AG04450 (cell line): ENCODE measurements around the gene MYOZ1. TPM values are rescaled to one million over a fixed set of nuclear protein-coding genes. Genes with fewer than 3 reads are reported as not detected.

ENCODE experiments used
- CTCF ChIA-PET: fragments of 300-600, 350-600 bp; formaldehyde crosslinking; extraction: SDS; loops from one replicate; lab custom pipeline; 2022; ENCODE audit warnings: antibody characterized with exemption, inconsistent platforms; lab: Charles Lee
- POLR2A ChIA-PET: fragments of 350-600 bp; formaldehyde crosslinking; extraction: SDS; loops from one replicate; lab custom pipeline; 2021; ENCODE audit warnings: antibody characterized with exemption, inconsistent platforms; lab: Yijun Ruan, JAX
- DNase-seq: peaks from one replicate; pipeline ENCODE4 v3.0.0-alpha.2; 2011; ENCODE audit warnings: low read depth, low spot score
- H3K27ac ChIP-seq: one replicate; pipeline ENCODE4 v1.5.1; 2012; ENCODE audit warnings: low read depth, low read length, control low read depth
- H3K27me3 ChIP-seq: one replicate; pipeline ENCODE4 v1.6.0; 2012; ENCODE audit warnings: low read length; ENCODE audit not compliant: control insufficient read depth, insufficient read depth
- H3K4me3 ChIP-seq: 2 replicates; pipeline ENCODE4 v1.5.1; 2011; ENCODE audit warnings: mild to moderate bottlenecking, low read depth, low read length, control low read depth
- H3K9me3 ChIP-seq: 2 replicates; pipeline ENCODE4 v1.5.1; 2012; ENCODE audit warnings: low read length; ENCODE audit not compliant: control insufficient read depth, insufficient read depth
- polyA plus RNA-seq: library from polyadenylated mRNA; depleted of rRNA; stranded (reverse); fragments of >200 nt; gene quantifications from 2 replicates; pipeline ENCODE4 v1.2.3, GENCODE V29; 2011
- TF ChIP-seq, protein P1 (sequence below): IDR thresholded peaks from 2 replicates; pipeline ENCODE4 v1.5.1; 2011; ENCODE audit warnings: low read depth, low read length, control low read depth, inconsistent platforms

Gene MYOZ1
- polyA plus RNA-seq, 1 experiment, result not detected

DNA sequence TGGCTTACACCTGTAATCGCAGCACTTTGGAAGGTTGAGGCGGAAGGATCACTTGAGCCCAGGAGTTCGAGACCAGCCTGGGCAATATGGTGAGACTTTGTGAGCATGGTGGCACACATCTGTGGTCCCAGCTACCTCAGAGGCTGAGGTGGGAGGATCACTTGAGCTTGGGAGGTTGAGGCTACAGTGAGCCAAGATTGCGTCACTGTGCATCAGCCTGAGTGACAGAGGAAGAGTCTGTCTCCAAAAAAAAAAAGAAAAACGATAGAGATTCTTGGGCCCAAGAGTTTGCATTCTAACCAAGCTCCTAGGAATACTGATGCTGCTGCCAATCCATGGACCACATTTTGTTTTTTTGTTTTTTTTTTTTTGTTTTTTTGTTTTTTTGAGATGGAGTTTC, 12.1 kb downstream of the MYOZ1 start:
- H3K4me3 ChIP-seq, result no peak overlapping the region
- no peak overlapping the region for H3K27ac ChIP-seq
- no peak for DNase-seq
- no peaks in the 10 kb centered on the region; the same call in 1 of the 2 replicates for H3K9me3 ChIP-seq
- TF ChIP-seq, protein P1, sequence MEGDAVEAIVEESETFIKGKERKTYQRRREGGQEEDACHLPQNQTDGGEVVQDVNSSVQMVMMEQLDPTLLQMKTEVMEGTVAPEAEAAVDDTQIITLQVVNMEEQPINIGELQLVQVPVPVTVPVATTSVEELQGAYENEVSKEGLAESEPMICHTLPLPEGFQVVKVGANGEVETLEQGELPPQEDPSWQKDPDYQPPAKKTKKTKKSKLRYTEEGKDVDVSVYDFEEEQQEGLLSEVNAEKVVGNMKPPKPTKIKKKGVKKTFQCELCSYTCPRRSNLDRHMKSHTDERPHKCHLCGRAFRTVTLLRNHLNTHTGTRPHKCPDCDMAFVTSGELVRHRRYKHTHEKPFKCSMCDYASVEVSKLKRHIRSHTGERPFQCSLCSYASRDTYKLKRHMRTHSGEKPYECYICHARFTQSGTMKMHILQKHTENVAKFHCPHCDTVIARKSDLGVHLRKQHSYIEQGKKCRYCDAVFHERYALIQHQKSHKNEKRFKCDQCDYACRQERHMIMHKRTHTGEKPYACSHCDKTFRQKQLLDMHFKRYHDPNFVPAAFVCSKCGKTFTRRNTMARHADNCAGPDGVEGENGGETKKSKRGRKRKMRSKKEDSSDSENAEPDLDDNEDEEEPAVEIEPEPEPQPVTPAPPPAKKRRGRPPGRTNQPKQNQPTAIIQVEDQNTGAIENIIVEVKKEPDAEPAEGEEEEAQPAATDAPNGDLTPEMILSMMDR, result no peak
- no peaks in the 10 kb centered on the region for H3K27me3 ChIP-seq
- CTCF ChIA-PET, result interaction anchor here (1.3 to 4.8 kb wide), 2 partner anchors 14 to 99 kb away, joined by 3 to 23 read pairs; no protein-coding TSS in a partner anchor
- POLR2A ChIA-PET, result no interaction called here

DNA sequence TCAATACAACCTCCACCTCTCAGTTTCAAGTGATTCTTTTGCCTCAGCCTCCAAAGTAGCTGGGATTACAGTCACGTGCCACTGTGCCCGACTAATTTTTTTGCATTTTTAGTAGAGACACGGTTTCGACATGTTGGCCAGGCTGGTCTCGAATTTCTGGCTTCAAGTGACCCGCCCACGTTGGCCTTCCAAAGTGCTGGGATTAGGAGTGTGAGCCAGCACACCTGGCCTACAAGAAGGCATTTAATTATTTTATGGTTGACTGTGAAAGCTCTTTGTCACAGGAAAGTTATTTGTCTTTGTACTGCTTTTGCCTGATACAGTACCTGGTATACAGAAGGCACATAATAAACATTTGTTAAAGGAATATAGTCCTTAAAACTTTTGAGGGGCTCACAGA, 12.9 kb downstream of the MYOZ1 start:
- H3K27ac ChIP-seq, result no peak overlapping the region
- H3K4me3 ChIP-seq, result no peak overlapping the region
- CTCF ChIA-PET, result interaction anchor here (0.7 to 4.8 kb wide), 2 partner anchors 15 to 99 kb away, joined by 3 to 23 read pairs; no protein-coding TSS in a partner anchor
- POLR2A ChIA-PET, result no interaction called here
- no peaks in the 10 kb centered on the region; the same call in 1 of the 2 replicates for H3K9me3 ChIP-seq
- DNase-seq, result no peak
- H3K27me3 ChIP-seq, result no peaks in the 10 kb centered on the region
- TF ChIP-seq, protein P1, result no peak

DNA sequence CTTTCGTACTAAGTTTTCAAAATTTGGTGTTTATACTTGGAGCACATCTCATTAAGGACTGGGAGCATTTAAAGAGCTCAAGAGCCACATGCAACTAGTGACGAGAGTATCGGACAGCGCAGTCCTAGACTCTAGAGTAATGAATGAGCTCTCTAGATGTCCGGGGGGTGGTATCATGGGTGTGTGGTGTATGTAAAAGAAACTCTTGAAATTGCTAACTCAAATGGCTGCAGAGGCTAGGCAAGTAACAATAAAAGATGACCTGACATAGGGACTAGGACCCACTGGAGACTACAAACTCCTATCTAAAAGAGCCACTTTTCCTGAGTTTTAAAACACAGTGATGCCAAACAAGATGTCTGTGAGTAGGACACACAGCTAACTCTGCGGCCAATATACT, 14.0 kb downstream of the MYOZ1 start:
- CTCF ChIA-PET, result interaction anchor here (1.4 to 4.8 kb wide), 2 partner anchors 16 to 98 kb away, joined by 16 to 23 read pairs; no protein-coding TSS in a partner anchor

DNA sequence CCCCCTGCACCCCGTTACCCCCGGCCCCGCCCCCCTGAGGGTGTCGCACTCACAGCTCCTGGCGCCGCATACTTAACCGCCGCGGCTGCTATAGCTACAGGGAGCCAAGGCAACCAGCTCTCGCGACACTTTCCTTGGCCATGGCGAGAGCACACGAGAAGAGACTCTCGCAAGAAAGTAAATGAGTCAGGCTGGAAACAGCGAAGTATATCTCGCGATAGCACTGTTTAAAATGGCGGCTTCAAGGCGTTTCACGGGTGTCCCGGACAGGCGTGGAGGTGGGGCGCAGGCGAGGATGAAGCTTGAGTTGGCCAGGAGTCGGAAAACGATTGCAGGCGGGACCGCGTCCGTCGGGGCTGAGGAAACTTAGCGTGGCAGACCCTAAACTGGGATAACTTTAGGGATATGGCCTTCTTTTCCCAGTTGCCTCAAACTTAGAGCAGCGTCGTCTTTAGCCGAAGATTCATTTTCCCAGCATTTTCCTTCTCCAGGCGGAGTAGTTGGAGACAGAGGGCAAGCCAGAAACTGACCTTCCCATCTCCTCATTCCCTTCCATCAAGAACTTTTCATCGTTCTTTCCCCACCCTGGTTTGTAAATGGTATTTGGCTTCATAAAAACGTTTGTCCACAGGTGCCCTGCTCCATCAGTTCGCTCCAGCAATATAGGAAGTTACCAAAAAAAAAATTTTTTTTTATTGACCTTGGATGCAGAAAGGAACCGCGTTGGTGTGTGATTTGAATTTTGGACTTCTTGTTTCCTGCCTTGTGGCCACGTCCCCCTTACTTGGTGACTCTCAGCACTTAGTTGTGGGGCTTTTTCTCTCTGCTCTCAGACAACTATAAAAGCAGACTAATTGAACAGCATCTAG, 15.2 kb downstream of the MYOZ1 start:
- ChIA-PET CTCF (interaction anchor here (1.4 to 3.2 kb wide), 2 partner anchors 97 kb away, joined by 16 to 17 read pairs; no protein-coding TSS in a partner anchor), POLR2A (interaction anchor here (0.7 to 1.8 kb wide), 5 partner anchors 22 to 176 kb away, joined by 3 to 7 read pairs (median 4); partner anchors contain the start of gene PPP3CB)
- H3K4me3 ChIP-seq, result peak overlapping the region; percentile 95
- H3K27ac ChIP-seq, result peak overlapping the region; percentile 85
- no peaks in the 10 kb centered on the region for H3K27me3 ChIP-seq
- TF ChIP-seq, protein P1, result no peak
- DNase-seq, result peak; percentile 94
- H3K9me3 ChIP-seq, result no peaks in the 10 kb centered on the region; the same call in 1 of the 2 replicates

More for the DNA sequence above, 14.0 kb downstream of the MYOZ1 start:
- no peak for DNase-seq
- no peak overlapping the region for H3K4me3 ChIP-seq
- TF ChIP-seq, protein P1, result no peak
- POLR2A ChIA-PET, result no interaction called here
- no peaks in the 10 kb centered on the region; the same call in 1 of the 2 replicates for H3K9me3 ChIP-seq
- H3K27me3 ChIP-seq, result no peaks in the 10 kb centered on the region
- no peak overlapping the region for H3K27ac ChIP-seq
